Caco-2 (cell line): ENCODE results near the gene MLANA. TPM values are rescaled to one million over a fixed set of nuclear protein-coding genes. Genes with fewer than 3 reads are reported as not detected.

ENCODE experiments used
- BruUV-seq: library from RNA; stranded (reverse); fragments of 400-500 nt; replicated peaks from 2 replicates; lab custom pipeline; 2021; lab: Mats Ljungman, UMichigan
- CTCF ChIA-PET: fragments of 300-600 bp; sonication (Branson Sonifier 250); formaldehyde crosslinking; loops from one replicate; lab custom pipeline; 2022; ENCODE audit warnings: antibody characterized with exemption; lab: Charles Lee
- POLR2A ChIA-PET: fragments of 300-600 bp; sonication (Branson Sonifier 250); formaldehyde crosslinking; loops from one replicate; lab custom pipeline; 2022; ENCODE audit warnings: antibody characterized with exemption; lab: Charles Lee
- DNase-seq, 2 experiments: peaks; one replicate each; pipeline versions ENCODE4 v3.0.0 to v3.0.0-alpha.2; 2020 to 2022
- H3K27me3 ChIP-seq: replicated peaks from 2 replicates; pipeline ENCODE4 v1.6.0; 2011; ENCODE audit warnings: low read length; ENCODE audit not compliant: control insufficient read depth, insufficient read depth
- H3K36me3 ChIP-seq: 2 replicates; pipeline ENCODE4 v1.5.1; 2011; ENCODE audit warnings: low read length; ENCODE audit not compliant: control insufficient read depth, insufficient read depth
- H3K4me1 ChIP-seq: fragments of 250-450 bp; sonication (Bioruptor Pico); 2 replicates; pipeline ENCODE4 v1.5.1; 2020; ENCODE audit warnings: mild to moderate bottlenecking
- H3K4me3 ChIP-seq: 2 replicates; pipeline ENCODE4 v1.5.1; 2011; ENCODE audit warnings: low read depth, mild to moderate bottlenecking, control low read depth, low read length
- H3K9me3 ChIP-seq: fragments of 250-450 bp; sonication (Bioruptor Pico); 2 replicates; pipeline ENCODE4 v1.5.1; 2020; ENCODE audit warnings: mild to moderate bottlenecking, moderate library complexity
- H3K27ac Mint-ChIP-seq: one replicate; pipeline ENCODE4 v1.8.0; 2022; ENCODE audit warnings: mixed read lengths; ENCODE audit not compliant: unreplicated experiment
- H3K27me3 Mint-ChIP-seq: one replicate; pipeline ENCODE4 v1.8.0; 2022; ENCODE audit warnings: mixed read lengths; ENCODE audit not compliant: insufficient read depth, unreplicated experiment
- H3K36me3 Mint-ChIP-seq: one replicate; pipeline ENCODE4 v1.8.0; 2022; ENCODE audit warnings: mild to moderate bottlenecking, mixed read lengths; ENCODE audit not compliant: insufficient read depth, unreplicated experiment
- H3K4me1 Mint-ChIP-seq: one replicate; pipeline ENCODE4 v1.8.0; 2022; ENCODE audit warnings: low read depth, mixed read lengths; ENCODE audit not compliant: unreplicated experiment
- H3K4me3 Mint-ChIP-seq: one replicate; pipeline ENCODE4 v1.8.0; 2022; ENCODE audit warnings: mild to moderate bottlenecking, moderate library complexity, mixed read lengths; ENCODE audit not compliant: unreplicated experiment
- H3K9me3 Mint-ChIP-seq: one replicate; pipeline ENCODE4 v1.8.0; 2022; ENCODE audit warnings: mixed read lengths; ENCODE audit not compliant: unreplicated experiment
- intact Hi-C: fragments of 100-400 bp; cut with micrococcal nuclease; formaldehyde crosslinking; loops from one replicate; pipeline ENCODE4 v1.10.0; 2022; ENCODE audit not compliant: unreplicated experiment
- total RNA-seq: library from RNA; stranded (reverse); gene quantifications from 2 replicates; pipeline ENCODE4 v1.2.3, GENCODE V29; 2022
- TF ChIP-seq, protein P1 (sequence below), 2 experiments: fragments of 200-600 bp in 1 of 2; IDR thresholded peaks; 1 replicate in 1 of 2; 2 replicates in 1 of 2; pipeline versions ENCODE4 v1.5.1 to v1.8.0; 2011 to 2022; ENCODE audit warnings: antibody characterized with exemption in 1 of 2, control low read depth in 1 of 2, inconsistent platforms in 1 of 2, low read depth in 1 of 2, low read length in 1 of 2, mild to moderate bottlenecking in 1 of 2, moderate library complexity in 1 of 2; ENCODE audit not compliant: insufficient read depth in 1 of 2, severe bottlenecking in 1 of 2, unreplicated experiment in 1 of 2

Gene MLANA
- total RNA-seq, 1 experiment from 2014 or later = not detected

DNA sequence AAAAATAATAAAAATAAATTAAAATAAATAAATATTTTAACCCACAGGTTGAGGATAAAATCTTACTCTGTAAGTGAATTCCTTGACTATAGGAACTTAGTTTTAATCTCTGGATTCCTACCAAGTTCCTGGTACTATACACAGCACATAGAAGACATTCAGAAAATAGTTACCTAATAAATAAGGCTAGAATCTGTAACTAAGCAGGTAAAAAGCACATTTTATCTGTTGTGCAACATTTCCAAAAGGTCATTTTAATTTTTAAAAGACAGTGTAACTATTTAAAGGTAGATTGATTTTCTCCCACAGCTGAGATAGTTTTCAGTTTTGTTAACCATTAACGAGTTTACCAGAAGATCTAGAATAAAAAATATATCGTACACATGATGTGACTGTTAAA lies 47.8 kb downstream of the MLANA start:
- H3K27me3 Mint-ChIP-seq = no peaks in the 10 kb centered on the region
- ChIA-PET POLR2A (no interaction called here), CTCF (no interaction called here)
- no peaks in the 10 kb centered on the region for H3K9me3 Mint-ChIP-seq
- no TSS peak for BruUV-seq
- no peaks in the 10 kb centered on the region for H3K4me1 Mint-ChIP-seq
- intact Hi-C loops = no loop called here
- no peaks in the 10 kb centered on the region for H3K36me3 Mint-ChIP-seq
- TF ChIP-seq, protein P1, sequence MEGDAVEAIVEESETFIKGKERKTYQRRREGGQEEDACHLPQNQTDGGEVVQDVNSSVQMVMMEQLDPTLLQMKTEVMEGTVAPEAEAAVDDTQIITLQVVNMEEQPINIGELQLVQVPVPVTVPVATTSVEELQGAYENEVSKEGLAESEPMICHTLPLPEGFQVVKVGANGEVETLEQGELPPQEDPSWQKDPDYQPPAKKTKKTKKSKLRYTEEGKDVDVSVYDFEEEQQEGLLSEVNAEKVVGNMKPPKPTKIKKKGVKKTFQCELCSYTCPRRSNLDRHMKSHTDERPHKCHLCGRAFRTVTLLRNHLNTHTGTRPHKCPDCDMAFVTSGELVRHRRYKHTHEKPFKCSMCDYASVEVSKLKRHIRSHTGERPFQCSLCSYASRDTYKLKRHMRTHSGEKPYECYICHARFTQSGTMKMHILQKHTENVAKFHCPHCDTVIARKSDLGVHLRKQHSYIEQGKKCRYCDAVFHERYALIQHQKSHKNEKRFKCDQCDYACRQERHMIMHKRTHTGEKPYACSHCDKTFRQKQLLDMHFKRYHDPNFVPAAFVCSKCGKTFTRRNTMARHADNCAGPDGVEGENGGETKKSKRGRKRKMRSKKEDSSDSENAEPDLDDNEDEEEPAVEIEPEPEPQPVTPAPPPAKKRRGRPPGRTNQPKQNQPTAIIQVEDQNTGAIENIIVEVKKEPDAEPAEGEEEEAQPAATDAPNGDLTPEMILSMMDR (IDR thresholded peaks at IDR 0.05; ENCODE audit: insufficient read depth in 1 of 2, low read depth in 1 of 2, low read length in 1 of 2, severe bottlenecking in 1 of 2, unreplicated experiment in 1 of 2) = no peak
- Histone ChIP-seq H3K36me3 (no peaks in the 10 kb centered on the region), H3K27me3 (no peaks in the 10 kb centered on the region), H3K4me3 (no peak overlapping the region), H3K4me1 (no peaks in the 10 kb centered on the region), H3K9me3 (no peaks in the 10 kb centered on the region)
- H3K4me3 Mint-ChIP-seq = no peak overlapping the region
- H3K27ac Mint-ChIP-seq = no peak overlapping the region
- no peak for DNase-seq

DNA sequence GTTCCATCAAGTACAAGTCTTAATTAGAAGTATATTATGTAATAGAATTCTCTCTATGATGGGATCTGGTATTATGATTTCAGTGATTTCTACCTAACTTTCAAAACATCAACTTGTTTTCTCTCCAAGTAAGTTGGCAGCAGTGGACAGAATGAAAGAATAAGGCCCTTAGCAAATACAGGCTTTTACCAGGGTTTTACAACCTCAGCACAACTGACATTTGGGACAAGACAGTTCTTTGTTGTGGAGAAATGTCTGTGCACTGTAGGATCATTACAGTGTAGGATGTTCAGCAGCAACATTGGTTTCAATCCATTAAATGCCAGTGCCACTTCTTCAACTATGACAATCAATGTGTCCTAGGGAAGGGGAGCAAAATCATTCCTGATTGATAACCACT lies 48.8 kb downstream of the MLANA start:
- H3K9me3 Mint-ChIP-seq = no peaks in the 10 kb centered on the region
- H3K4me3 ChIP-seq = no peak overlapping the region
- DNase-seq = no peak
- no peak overlapping the region for H3K4me3 Mint-ChIP-seq
- no peaks in the 10 kb centered on the region for H3K27me3 ChIP-seq
- CTCF ChIA-PET = no interaction called here
- BruUV-seq = no TSS peak
- intact Hi-C loops = no loop called here
- no peaks in the 10 kb centered on the region for H3K9me3 ChIP-seq
- H3K27ac Mint-ChIP-seq = no peak overlapping the region
- no peaks in the 10 kb centered on the region for H3K36me3 Mint-ChIP-seq
- TF ChIP-seq, protein P1 (IDR thresholded peaks at IDR 0.05; ENCODE audit: insufficient read depth in 1 of 2, low read depth in 1 of 2, low read length in 1 of 2, severe bottlenecking in 1 of 2, unreplicated experiment in 1 of 2) = no peak
- H3K36me3 ChIP-seq = no peaks in the 10 kb centered on the region
- no peaks in the 10 kb centered on the region for H3K27me3 Mint-ChIP-seq
- H3K4me1 ChIP-seq = no peaks in the 10 kb centered on the region
- POLR2A ChIA-PET = no interaction called here
- no peaks in the 10 kb centered on the region for H3K4me1 Mint-ChIP-seq

DNA sequence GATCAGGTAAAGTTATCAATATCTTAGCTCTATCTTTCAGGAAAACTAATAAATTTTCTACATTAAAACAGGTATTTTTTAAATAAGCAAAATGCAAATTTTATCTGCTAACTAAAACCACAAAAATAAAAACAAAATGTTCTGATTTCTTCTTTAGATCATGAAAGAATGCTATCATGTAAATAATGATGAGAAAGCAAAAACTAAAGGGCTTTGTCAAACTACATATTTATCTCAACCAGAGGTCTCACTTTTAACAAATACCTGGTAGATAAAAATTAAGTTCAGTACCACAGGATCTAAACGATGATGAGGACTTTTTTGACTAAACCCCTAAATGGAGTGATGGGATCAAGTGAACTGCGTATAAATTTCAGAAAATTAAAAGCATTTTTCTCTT lies 50.5 kb downstream of the MLANA start:
- Mint-ChIP-seq H3K4me1 (no peaks in the 10 kb centered on the region), H3K4me3 (no peak overlapping the region), H3K36me3 (no peaks in the 10 kb centered on the region), H3K9me3 (no peaks in the 10 kb centered on the region), H3K27me3 (no peaks in the 10 kb centered on the region), H3K27ac (no peak overlapping the region)
- no peaks in the 10 kb centered on the region for H3K27me3 ChIP-seq
- H3K9me3 ChIP-seq = no peaks in the 10 kb centered on the region
- CTCF ChIA-PET = no interaction called here
- POLR2A ChIA-PET = no interaction called here
- no peaks in the 10 kb centered on the region for H3K36me3 ChIP-seq
- no TSS peak for BruUV-seq
- TF ChIP-seq, protein P1 (IDR thresholded peaks at IDR 0.05; ENCODE audit: insufficient read depth in 1 of 2, low read depth in 1 of 2, low read length in 1 of 2, severe bottlenecking in 1 of 2, unreplicated experiment in 1 of 2) = no peak
- no peak for DNase-seq
- H3K4me1 ChIP-seq = no peaks in the 10 kb centered on the region
- intact Hi-C loops = no loop called here
- H3K4me3 ChIP-seq = no peak overlapping the region
